ENCODE data around the gene CD180.

Gene CD180

DNA sequence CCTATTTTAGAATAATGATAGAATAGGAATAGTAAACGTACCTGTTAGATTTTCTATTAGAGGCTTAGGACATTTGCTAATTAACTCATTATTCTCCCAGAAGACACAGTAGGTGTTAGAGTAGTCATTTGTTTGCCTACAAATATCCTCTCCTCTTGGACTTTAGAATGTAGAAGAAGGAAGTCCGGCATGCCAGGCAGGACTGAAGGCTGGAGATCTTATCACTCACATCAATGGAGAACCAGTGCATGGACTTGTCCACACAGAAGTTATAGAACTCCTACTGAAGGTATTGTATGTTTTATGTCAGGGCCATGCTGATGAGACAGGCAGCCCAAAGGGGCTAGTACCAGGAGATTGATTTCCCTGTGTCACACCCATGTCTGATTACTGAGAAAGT lies 43.3 kb downstream of the CD180 start:
- Histone ChIP-seq H3K36me3 (ENCODE audit: control insufficient read depth in 2 of 2, insufficient read depth in 2 of 2, low read length in 2 of 2) (peaks cover 8 to 28% of the 10 kb centered on the region in 2 donors), H3K27ac (ENCODE audit: low read depth in 2 of 2, low read length in 2 of 2) (no peak overlapping the region), H3K4me1 (ENCODE audit: control insufficient read depth in 2 of 2, insufficient read depth in 2 of 2, low read length in 2 of 2) (peaks cover 0 to 3% of the 10 kb centered on the region in 2 donors), H3K9me3 (ENCODE audit: control insufficient read depth in 2 of 2, low read length in 2 of 2) (no peaks in the 10 kb centered on the region), H3K9ac (ENCODE audit: low read depth in 1 of 2, low read length in 2 of 2) (no peak overlapping the region), H3K27me3 (ENCODE audit: control insufficient read depth in 2 of 2, insufficient read depth in 2 of 2, low read length in 2 of 2) (no peaks in the 10 kb centered on the region), H3K4me3 (ENCODE audit: low read length in 2 of 2) (no peak overlapping the region)

DNA sequence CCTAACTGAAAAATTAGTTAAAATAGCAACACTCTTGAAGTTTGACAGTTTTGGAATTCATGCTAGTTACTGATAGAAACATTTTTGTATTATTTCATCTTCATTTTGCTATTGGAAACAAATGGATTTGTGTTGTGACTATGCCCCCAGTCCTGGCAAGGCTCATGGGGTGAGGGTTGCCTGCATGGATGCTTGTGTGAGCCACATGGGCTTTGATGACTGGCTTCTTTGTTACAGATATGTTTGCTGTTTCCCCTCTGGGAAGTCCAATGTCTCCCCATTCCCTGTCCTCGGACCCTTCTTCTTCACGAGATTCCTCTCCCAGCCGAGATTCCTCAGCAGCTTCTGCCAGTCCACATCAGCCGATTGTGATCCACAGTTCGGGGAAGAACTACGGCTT lies 44.2 kb downstream of the CD180 start:
- peaks cover 0 to 3% of the 10 kb centered on the region in 2 donors for H3K4me1 ChIP-seq (ENCODE audit: control insufficient read depth in 2 of 2, insufficient read depth in 2 of 2, low read length in 2 of 2)
- peaks cover 10 to 29% of the 10 kb centered on the region in 2 donors for H3K36me3 ChIP-seq (ENCODE audit: control insufficient read depth in 2 of 2, insufficient read depth in 2 of 2, low read length in 2 of 2)
- no peaks in the 10 kb centered on the region for H3K27me3 ChIP-seq (ENCODE audit: control insufficient read depth in 2 of 2, insufficient read depth in 2 of 2, low read length in 2 of 2)
- no peak overlapping the region for H3K27ac ChIP-seq (ENCODE audit: low read depth in 2 of 2, low read length in 2 of 2)
- H3K9ac ChIP-seq (ENCODE audit: low read depth in 1 of 2, low read length in 2 of 2) = no peak overlapping the region
- H3K9me3 ChIP-seq (ENCODE audit: control insufficient read depth in 2 of 2, low read length in 2 of 2) = no peaks in the 10 kb centered on the region
- no peak overlapping the region for H3K4me3 ChIP-seq (ENCODE audit: low read length in 2 of 2)

DNA sequence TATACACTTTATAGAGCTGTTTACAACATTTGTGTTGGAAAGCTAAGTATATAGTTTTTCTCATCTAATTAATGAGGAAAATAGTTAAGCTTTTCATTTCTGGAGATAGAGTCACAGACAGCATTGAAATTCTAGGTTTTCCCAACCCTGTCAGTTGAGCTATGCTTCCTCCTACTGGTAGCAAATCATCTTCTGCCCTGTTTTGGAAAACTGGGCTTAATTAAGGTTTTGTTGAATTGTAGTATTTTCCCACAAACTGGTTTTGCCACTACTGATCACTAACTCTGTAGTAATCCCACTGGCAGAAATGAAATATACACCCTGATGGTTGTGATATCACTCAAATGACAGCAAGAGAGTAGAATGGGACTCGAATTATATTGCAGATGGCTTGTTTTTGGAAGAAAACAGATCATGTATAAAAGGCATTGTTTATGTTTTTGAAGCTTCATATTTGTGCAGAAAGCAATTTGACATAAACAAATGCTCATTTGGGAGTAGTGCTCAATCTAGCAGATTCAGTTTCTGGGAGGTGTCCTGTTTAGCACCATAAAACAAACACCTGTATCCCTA lies 46.6 kb downstream of the CD180 start:
- no peaks in the 10 kb centered on the region for H3K27me3 ChIP-seq (ENCODE audit: control insufficient read depth in 2 of 2, insufficient read depth in 2 of 2, low read length in 2 of 2)
- no peak overlapping the region for H3K27ac ChIP-seq (ENCODE audit: low read depth in 2 of 2, low read length in 2 of 2)
- no peak overlapping the region for H3K9ac ChIP-seq (ENCODE audit: low read depth in 1 of 2, low read length in 2 of 2)
- no peaks in the 10 kb centered on the region for H3K9me3 ChIP-seq (ENCODE audit: control insufficient read depth in 2 of 2, low read length in 2 of 2)
- no peaks in the 10 kb centered on the region for H3K4me1 ChIP-seq (ENCODE audit: control insufficient read depth in 2 of 2, insufficient read depth in 2 of 2, low read length in 2 of 2)
- H3K36me3 ChIP-seq (ENCODE audit: control insufficient read depth in 2 of 2, insufficient read depth in 2 of 2, low read length in 2 of 2) = peaks cover 19 to 29% of the 10 kb centered on the region in 2 donors
- H3K4me3 ChIP-seq (ENCODE audit: low read length in 2 of 2) = no peak overlapping the region

DNA sequence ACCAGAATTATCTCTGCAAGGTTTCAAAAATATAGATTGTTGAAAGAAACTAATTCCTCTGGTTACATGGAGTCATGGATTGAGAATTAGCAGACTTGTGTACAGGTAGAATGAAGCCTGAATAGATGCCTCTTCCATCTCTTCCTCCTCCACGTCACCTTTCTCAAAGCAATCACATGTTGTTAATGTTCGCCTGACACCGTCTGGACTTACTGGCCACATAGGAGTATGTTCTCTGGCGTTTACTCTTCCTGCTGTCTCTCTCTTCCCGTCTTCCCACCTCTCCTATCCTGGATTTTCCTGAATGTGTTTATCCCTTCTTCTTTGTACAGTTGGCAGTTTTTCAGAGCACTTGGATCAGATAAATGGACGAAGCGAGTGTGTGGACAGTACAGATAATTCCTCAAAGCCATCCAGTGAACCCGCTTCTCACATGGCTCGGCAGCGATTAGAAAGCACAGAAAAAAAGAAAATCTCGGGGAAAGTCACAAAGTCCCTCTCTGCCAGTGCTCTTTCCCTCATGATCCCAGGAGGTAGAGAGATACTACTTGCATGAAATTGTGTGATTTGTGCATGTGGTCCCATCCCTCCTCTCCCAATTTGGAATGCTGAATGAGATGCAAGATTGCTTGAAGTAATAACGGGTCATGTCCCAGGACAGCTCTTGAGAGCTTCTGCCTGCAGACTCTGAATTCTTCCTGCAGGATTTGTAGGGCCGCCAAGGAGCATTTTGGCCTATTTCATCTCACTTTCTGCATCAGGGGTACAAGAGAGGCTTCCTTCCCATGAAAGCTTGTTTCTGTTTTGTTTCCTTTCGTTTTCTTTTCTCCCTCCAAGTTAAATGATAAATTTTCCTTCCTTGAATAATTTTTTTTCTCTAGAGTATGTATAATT lies 47.3 kb downstream of the CD180 start:
- Histone ChIP-seq H3K4me3 (ENCODE audit: low read length in 2 of 2) (peak overlapping the region in 1 of 2 donors; percentile 20), H3K4me1 (ENCODE audit: control insufficient read depth in 2 of 2, insufficient read depth in 2 of 2, low read length in 2 of 2) (no peaks in the 10 kb centered on the region), H3K36me3 (ENCODE audit: control insufficient read depth in 2 of 2, insufficient read depth in 2 of 2, low read length in 2 of 2) (peaks cover 25 to 28% of the 10 kb centered on the region in 2 donors), H3K27ac (ENCODE audit: low read depth in 2 of 2, low read length in 2 of 2) (no peak overlapping the region), H3K9ac (ENCODE audit: low read depth in 1 of 2, low read length in 2 of 2) (no peak overlapping the region), H3K9me3 (ENCODE audit: control insufficient read depth in 2 of 2, low read length in 2 of 2) (no peaks in the 10 kb centered on the region), H3K27me3 (ENCODE audit: control insufficient read depth in 2 of 2, insufficient read depth in 2 of 2, low read length in 2 of 2) (no peaks in the 10 kb centered on the region)

DNA sequence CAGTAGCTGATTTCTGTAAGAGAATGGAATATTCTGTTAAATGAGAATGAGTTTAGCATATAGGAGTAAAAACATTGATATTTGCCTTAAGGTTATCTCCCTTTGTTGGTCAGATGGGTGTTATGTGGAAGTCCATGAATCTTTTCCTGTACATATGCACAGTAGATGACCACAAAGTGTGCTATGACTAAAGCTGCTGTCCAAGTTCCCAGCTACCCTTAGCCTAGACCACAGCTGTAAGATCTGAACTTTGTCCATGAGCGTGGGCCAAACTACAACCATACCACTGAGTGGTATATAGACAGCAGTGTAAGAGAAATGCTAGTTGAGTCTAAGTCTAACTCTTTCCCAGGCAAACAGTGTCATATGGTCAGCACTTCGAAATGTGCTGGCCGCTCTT lies 48.8 kb downstream of the CD180 start:
- Histone ChIP-seq H3K9me3 (ENCODE audit: control insufficient read depth in 2 of 2, low read length in 2 of 2) (no peaks in the 10 kb centered on the region), H3K4me1 (ENCODE audit: control insufficient read depth in 2 of 2, insufficient read depth in 2 of 2, low read length in 2 of 2) (peaks cover 0 to 5% of the 10 kb centered on the region in 2 donors), H3K9ac (ENCODE audit: low read depth in 1 of 2, low read length in 2 of 2) (no peak overlapping the region), H3K36me3 (ENCODE audit: control insufficient read depth in 2 of 2, insufficient read depth in 2 of 2, low read length in 2 of 2) (peaks cover 25 to 30% of the 10 kb centered on the region in 2 donors), H3K27ac (ENCODE audit: low read depth in 2 of 2, low read length in 2 of 2) (no peak overlapping the region), H3K4me3 (ENCODE audit: low read length in 2 of 2) (no peak overlapping the region), H3K27me3 (ENCODE audit: control insufficient read depth in 2 of 2, insufficient read depth in 2 of 2, low read length in 2 of 2) (no peaks in the 10 kb centered on the region)

DNA sequence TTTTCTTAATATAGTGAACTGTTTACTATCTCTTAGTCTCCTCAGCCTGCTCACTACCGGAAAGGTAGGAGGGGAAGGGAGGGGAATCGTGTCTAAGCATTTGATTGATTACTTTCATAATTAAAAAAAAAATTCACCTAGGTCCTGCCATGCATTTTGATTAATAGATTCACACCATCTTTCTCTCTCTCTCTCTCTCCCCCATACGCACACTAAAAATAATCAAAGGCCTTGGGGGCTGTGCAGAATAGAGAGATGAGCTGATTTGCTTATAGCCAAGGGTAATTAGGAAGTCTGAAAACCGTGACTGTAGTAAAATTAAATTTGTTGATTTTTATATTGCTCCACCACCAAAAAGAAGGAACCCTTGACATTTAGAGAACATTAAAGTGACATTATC lies 49.6 kb downstream of the CD180 start:
- Histone ChIP-seq H3K27ac (ENCODE audit: low read depth in 2 of 2, low read length in 2 of 2) (no peak overlapping the region), H3K9me3 (ENCODE audit: control insufficient read depth in 2 of 2, low read length in 2 of 2) (no peaks in the 10 kb centered on the region), H3K4me1 (ENCODE audit: control insufficient read depth in 2 of 2, insufficient read depth in 2 of 2, low read length in 2 of 2) (peaks cover 0 to 5% of the 10 kb centered on the region in 2 donors), H3K27me3 (ENCODE audit: control insufficient read depth in 2 of 2, insufficient read depth in 2 of 2, low read length in 2 of 2) (no peaks in the 10 kb centered on the region), H3K9ac (ENCODE audit: low read depth in 1 of 2, low read length in 2 of 2) (no peak overlapping the region), H3K36me3 (ENCODE audit: control insufficient read depth in 2 of 2, insufficient read depth in 2 of 2, low read length in 2 of 2) (peaks cover 28 to 35% of the 10 kb centered on the region in 2 donors), H3K4me3 (ENCODE audit: low read length in 2 of 2) (no peak overlapping the region)

DNA sequence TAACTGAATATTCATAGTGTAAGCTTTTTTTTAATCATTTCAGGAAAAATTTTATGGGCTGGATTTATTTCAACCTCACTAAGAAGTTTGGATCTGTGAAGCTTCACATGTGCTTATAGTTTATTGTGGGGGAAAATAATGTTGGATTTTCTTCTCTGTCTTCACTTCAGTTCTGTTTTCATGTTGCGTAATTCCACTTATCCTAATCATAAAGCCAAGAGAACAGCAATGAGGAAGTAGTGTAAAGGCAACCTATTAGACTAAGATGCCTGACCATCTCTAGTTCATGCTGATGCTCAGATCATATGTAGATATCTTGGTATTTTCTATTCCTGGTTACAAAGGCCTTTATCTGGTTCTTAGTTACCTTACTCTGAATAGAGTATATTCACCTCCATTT lies 50.0 kb downstream of the CD180 start:
- Histone ChIP-seq H3K4me3 (ENCODE audit: low read length in 2 of 2) (no peak overlapping the region), H3K27ac (ENCODE audit: low read depth in 2 of 2, low read length in 2 of 2) (no peak overlapping the region), H3K27me3 (ENCODE audit: control insufficient read depth in 2 of 2, insufficient read depth in 2 of 2, low read length in 2 of 2) (no peaks in the 10 kb centered on the region), H3K9me3 (ENCODE audit: control insufficient read depth in 2 of 2, low read length in 2 of 2) (no peaks in the 10 kb centered on the region), H3K36me3 (ENCODE audit: control insufficient read depth in 2 of 2, insufficient read depth in 2 of 2, low read length in 2 of 2) (peaks cover 28 to 35% of the 10 kb centered on the region in 2 donors), H3K4me1 (ENCODE audit: control insufficient read depth in 2 of 2, insufficient read depth in 2 of 2, low read length in 2 of 2) (peaks cover 0 to 5% of the 10 kb centered on the region in 2 donors), H3K9ac (ENCODE audit: low read depth in 1 of 2, low read length in 2 of 2) (no peak overlapping the region)

DNA sequence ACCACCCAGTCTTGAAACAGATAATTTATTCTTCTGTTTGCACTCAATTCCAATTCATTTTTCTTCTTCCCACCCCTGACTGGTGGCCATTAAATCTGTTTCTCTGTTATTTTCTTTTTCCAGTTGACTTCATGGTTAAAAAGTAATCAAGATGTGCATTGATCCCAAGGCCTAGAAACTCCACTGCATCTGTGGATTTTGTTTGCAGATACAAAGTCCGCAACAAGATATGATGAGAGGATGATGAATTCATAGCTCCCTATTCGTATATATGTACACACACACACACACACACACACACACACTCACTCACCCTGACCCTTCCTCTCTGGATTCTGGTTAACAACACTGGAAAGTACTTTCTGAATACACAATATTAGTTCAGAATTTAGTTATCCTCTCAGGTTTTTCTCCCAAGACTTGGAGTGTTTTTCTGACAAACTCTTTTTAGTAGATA lies 52.4 kb downstream of the CD180 start:
- H3K4me3 ChIP-seq (ENCODE audit: low read length in 2 of 2) = no peak overlapping the region
- no peaks in the 10 kb centered on the region for H3K9me3 ChIP-seq (ENCODE audit: control insufficient read depth in 2 of 2, low read length in 2 of 2)
- H3K27me3 ChIP-seq (ENCODE audit: control insufficient read depth in 2 of 2, insufficient read depth in 2 of 2, low read length in 2 of 2) = no peaks in the 10 kb centered on the region
- peaks cover 21 to 25% of the 10 kb centered on the region in 2 donors for H3K36me3 ChIP-seq (ENCODE audit: control insufficient read depth in 2 of 2, insufficient read depth in 2 of 2, low read length in 2 of 2)
- no peak overlapping the region for H3K9ac ChIP-seq (ENCODE audit: low read depth in 1 of 2, low read length in 2 of 2)
- H3K4me1 ChIP-seq (ENCODE audit: control insufficient read depth in 2 of 2, insufficient read depth in 2 of 2, low read length in 2 of 2) = peaks cover 0 to 5% of the 10 kb centered on the region in 2 donors
- H3K27ac ChIP-seq (ENCODE audit: low read depth in 2 of 2, low read length in 2 of 2) = no peak overlapping the region

DNA sequence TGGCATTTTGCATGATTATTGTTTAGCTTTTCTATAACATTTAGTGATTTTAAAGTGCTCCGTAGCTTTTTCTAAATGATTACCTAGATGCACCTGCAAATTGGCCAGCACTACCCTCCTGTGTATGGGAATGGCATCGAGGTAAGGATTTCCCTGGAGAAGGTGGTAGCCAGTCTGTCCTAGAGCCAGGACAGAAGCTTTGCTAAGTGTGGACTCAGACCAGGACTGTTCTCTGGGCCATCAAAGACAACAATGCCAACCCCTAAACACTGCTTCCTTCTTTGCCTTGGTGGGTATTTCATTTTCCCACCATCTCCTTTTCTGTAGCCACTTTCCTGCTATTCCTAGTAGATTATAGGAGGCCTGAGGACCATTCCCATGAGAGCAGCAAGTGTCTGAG lies 53.0 kb downstream of the CD180 start:
- Histone ChIP-seq H3K27me3 (ENCODE audit: control insufficient read depth in 2 of 2, insufficient read depth in 2 of 2, low read length in 2 of 2) (no peaks in the 10 kb centered on the region), H3K27ac (ENCODE audit: low read depth in 2 of 2, low read length in 2 of 2) (no peak overlapping the region), H3K36me3 (ENCODE audit: control insufficient read depth in 2 of 2, insufficient read depth in 2 of 2, low read length in 2 of 2) (peaks cover 23 to 25% of the 10 kb centered on the region in 2 donors)

DNA sequence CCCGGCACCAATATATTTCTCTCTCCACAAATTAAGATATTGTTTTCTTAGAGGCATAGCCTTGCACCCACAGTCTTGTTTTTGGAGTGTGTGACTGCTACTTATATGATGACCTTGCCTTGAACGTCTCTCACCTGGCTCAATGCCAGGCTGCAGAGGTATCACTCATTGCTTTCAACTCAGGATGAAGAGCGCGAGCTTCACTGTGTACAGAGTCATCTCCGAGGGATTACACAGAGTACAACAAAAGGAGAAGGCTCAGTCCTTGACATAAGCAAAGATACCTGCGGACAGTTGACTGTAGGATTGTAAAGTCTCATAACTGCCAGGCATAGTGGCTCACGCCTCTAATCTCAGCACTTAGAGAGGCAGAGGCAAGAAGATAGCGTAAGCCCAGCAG lies 53.8 kb downstream of the CD180 start:
- peaks cover 0 to 5% of the 10 kb centered on the region in 2 donors for H3K4me1 ChIP-seq (ENCODE audit: control insufficient read depth in 2 of 2, insufficient read depth in 2 of 2, low read length in 2 of 2)
- H3K4me3 ChIP-seq (ENCODE audit: low read length in 2 of 2) = no peak overlapping the region
- no peak overlapping the region for H3K27ac ChIP-seq (ENCODE audit: low read depth in 2 of 2, low read length in 2 of 2)
- H3K36me3 ChIP-seq (ENCODE audit: control insufficient read depth in 2 of 2, insufficient read depth in 2 of 2, low read length in 2 of 2) = peaks cover 22 to 23% of the 10 kb centered on the region in 2 donors
- no peak overlapping the region for H3K9ac ChIP-seq (ENCODE audit: low read depth in 1 of 2, low read length in 2 of 2)
- no peaks in the 10 kb centered on the region for H3K9me3 ChIP-seq (ENCODE audit: control insufficient read depth in 2 of 2, low read length in 2 of 2)
- H3K27me3 ChIP-seq (ENCODE audit: control insufficient read depth in 2 of 2, insufficient read depth in 2 of 2, low read length in 2 of 2) = no peaks in the 10 kb centered on the region

More for the DNA sequence above, 53.0 kb downstream of the CD180 start:
- H3K4me3 ChIP-seq (ENCODE audit: low read length in 2 of 2) = no peak overlapping the region
- H3K9me3 ChIP-seq (ENCODE audit: control insufficient read depth in 2 of 2, low read length in 2 of 2) = no peaks in the 10 kb centered on the region
- H3K9ac ChIP-seq (ENCODE audit: low read depth in 1 of 2, low read length in 2 of 2) = no peak overlapping the region
- peaks cover 0 to 5% of the 10 kb centered on the region in 2 donors for H3K4me1 ChIP-seq (ENCODE audit: control insufficient read depth in 2 of 2, insufficient read depth in 2 of 2, low read length in 2 of 2)

All from mucosa of rectum (tissue), 2 donors.